ENCODE measurements around the gene ANKRD34B. TPM values are rescaled to one million over a fixed set of nuclear protein-coding genes. Genes with fewer than 3 reads are reported as not detected.
A peak's percentile ranks its signal among the peaks of the same experiment; 100 is the strongest.

The ANKRD34B gene
- total RNA-seq, 1 donor from 2014 or later = not detected

- Histone ChIP-seq H3K27me3 (ENCODE audit: control insufficient read depth, insufficient read depth, low read length) (no peaks in the 10 kb centered on the region), H3K36me3 (ENCODE audit: control insufficient read depth, insufficient read depth, low read length) (no peaks in the 10 kb centered on the region), H3K4me3 (ENCODE audit: low read depth, low read length) (no peak overlapping the region)
- DNase-seq (ENCODE audit: low read depth) (no peak), FAIRE-seq (no peak)
- TF ChIP-seq CTCF (IDR thresholded peaks at IDR 0.05; ENCODE audit: insufficient read depth, low read length, severe bottlenecking) = no peak
These were observed 38.7 kb upstream of the ANKRD34B start for GRCh38 chr5:80608731-80609130.

- FAIRE-seq = no peak
- no peak overlapping the region for H3K4me3 ChIP-seq (ENCODE audit: low read depth, low read length)
- H3K27me3 ChIP-seq (ENCODE audit: control insufficient read depth, insufficient read depth, low read length) = no peaks in the 10 kb centered on the region
- no peaks in the 10 kb centered on the region for H3K36me3 ChIP-seq (ENCODE audit: control insufficient read depth, insufficient read depth, low read length)
- no peak for DNase-seq (ENCODE audit: low read depth)
- TF ChIP-seq CTCF (IDR thresholded peaks at IDR 0.05; ENCODE audit: insufficient read depth, low read length, severe bottlenecking) = no peak
These were observed 37.8 kb upstream of the ANKRD34B start for GRCh38 chr5:80607832-80608231.

- no peak for TF ChIP-seq CTCF (IDR thresholded peaks at IDR 0.05; ENCODE audit: insufficient read depth, low read length, severe bottlenecking)
- H3K27me3 ChIP-seq (ENCODE audit: control insufficient read depth, insufficient read depth, low read length) = no peaks in the 10 kb centered on the region
- no peak for FAIRE-seq
- H3K36me3 ChIP-seq (ENCODE audit: control insufficient read depth, insufficient read depth, low read length) = no peaks in the 10 kb centered on the region
- no peak for DNase-seq (ENCODE audit: low read depth)
- no peak overlapping the region for H3K4me3 ChIP-seq (ENCODE audit: low read depth, low read length)
These were observed 37.3 kb upstream of the ANKRD34B start for GRCh38 chr5:80607343-80607742.

GRCh38 chr5:80600943-80601693 is 31.0 kb upstream of the ANKRD34B start:
- TF ChIP-seq CTCF (IDR thresholded peaks at IDR 0.05; ENCODE audit: insufficient read depth, low read length, severe bottlenecking) = no peak
- no peak for FAIRE-seq

GRCh38 chr5:80597500-80597899 is 27.4 kb upstream of the ANKRD34B start:
- FAIRE-seq = no peak
- no peaks in the 10 kb centered on the region for H3K36me3 ChIP-seq (ENCODE audit: control insufficient read depth, insufficient read depth, low read length)
- H3K27me3 ChIP-seq (ENCODE audit: control insufficient read depth, insufficient read depth, low read length) = no peaks in the 10 kb centered on the region
- no peak overlapping the region for H3K4me3 ChIP-seq (ENCODE audit: low read depth, low read length)
- DNase-seq (ENCODE audit: low read depth) = no peak
- no peak for TF ChIP-seq CTCF (IDR thresholded peaks at IDR 0.05; ENCODE audit: insufficient read depth, low read length, severe bottlenecking)

More at GRCh38 chr5:80600943-80601693, 31.0 kb upstream of the ANKRD34B start:
- Histone ChIP-seq H3K27me3 (ENCODE audit: control insufficient read depth, insufficient read depth, low read length) (no peaks in the 10 kb centered on the region), H3K36me3 (ENCODE audit: control insufficient read depth, insufficient read depth, low read length) (no peaks in the 10 kb centered on the region), H3K4me3 (ENCODE audit: low read depth, low read length) (no peak overlapping the region)
- DNase-seq (ENCODE audit: low read depth) = no peak

GRCh38 chr5:80594810-80595209 is 24.7 kb upstream of the ANKRD34B start:
- Histone ChIP-seq H3K36me3 (ENCODE audit: control insufficient read depth, insufficient read depth, low read length) (no peaks in the 10 kb centered on the region), H3K4me3 (ENCODE audit: low read depth, low read length) (no peak overlapping the region), H3K27me3 (ENCODE audit: control insufficient read depth, insufficient read depth, low read length) (no peaks in the 10 kb centered on the region)
- FAIRE-seq (peak; percentile 72), DNase-seq (ENCODE audit: low read depth) (no peak)
- no peak for TF ChIP-seq CTCF (IDR thresholded peaks at IDR 0.05; ENCODE audit: insufficient read depth, low read length, severe bottlenecking)

Measured in bronchial epithelial cell (primary cell).